Prostate gland (tissue), 2 donors: ENCODE results near the gene FAM180B.

Experiments
- POLR2AphosphoS5 ChIP-seq: sonication (generic); formaldehyde crosslinking; IDR thresholded peaks from one replicate; pipeline ENCODE4 v1.6.1; 2017; ENCODE audit warnings: antibody characterized with exemption
- TF ChIP-seq, protein P1 (sequence below), 4 experiments: fragments of 200-600 bp in 2 of 4; fragments of 450-650 bp in 2 of 4; sonication (generic) in 2 of 4; IDR thresholded peaks; 1 replicate in 3 of 4; 2 replicates in 1 of 4; pipeline ENCODE4 v1.5.1; 2016 to 2019; ENCODE audit warnings: antibody characterized with exemption in 4 of 4, mild to moderate bottlenecking in 2 of 4, moderate library complexity in 2 of 4

DNA sequence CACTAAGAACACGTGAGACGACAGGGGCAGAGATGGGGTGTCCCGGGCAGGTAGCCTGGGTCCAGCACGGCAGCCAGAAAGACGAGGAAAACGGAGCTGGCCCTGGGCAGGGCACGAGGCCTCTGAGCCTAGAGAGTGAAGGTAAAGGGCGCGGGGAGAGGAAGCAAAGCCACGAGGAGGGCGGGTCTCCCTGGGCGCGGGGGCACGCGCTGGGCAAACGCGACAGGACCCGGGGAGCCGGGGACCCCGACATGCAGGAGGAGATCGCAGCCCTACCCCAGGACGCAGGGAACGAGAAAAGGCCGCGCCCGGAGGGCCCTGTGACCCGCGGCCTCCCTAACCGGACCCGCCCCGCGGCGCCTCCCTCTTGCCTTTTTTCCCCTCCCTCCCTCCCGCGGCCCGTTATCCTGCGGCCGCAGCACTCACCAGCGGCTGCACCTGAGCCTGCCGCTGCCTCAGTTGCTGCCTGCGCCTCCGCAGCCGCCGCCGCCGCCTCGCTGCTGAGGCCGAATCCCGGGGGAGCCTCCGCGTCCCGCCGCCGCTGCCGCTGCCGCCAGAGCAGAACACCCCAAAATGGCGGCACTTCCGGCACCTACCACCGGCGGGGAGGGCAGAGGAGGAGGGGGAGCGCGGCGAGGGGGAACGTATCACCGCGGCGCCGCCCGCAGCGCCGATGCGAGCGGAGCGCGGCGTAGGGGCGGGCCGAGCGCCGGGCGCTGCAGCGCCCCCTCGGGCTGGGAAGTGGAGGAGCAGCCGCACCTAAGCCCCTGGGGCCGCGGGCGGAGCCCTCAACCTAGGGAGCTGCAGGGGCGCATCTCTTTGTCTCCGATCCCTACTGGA, 33.7 kb upstream of the FAM180B start, which contains the start of gene CELF1:
- TF ChIP-seq, protein P1, sequence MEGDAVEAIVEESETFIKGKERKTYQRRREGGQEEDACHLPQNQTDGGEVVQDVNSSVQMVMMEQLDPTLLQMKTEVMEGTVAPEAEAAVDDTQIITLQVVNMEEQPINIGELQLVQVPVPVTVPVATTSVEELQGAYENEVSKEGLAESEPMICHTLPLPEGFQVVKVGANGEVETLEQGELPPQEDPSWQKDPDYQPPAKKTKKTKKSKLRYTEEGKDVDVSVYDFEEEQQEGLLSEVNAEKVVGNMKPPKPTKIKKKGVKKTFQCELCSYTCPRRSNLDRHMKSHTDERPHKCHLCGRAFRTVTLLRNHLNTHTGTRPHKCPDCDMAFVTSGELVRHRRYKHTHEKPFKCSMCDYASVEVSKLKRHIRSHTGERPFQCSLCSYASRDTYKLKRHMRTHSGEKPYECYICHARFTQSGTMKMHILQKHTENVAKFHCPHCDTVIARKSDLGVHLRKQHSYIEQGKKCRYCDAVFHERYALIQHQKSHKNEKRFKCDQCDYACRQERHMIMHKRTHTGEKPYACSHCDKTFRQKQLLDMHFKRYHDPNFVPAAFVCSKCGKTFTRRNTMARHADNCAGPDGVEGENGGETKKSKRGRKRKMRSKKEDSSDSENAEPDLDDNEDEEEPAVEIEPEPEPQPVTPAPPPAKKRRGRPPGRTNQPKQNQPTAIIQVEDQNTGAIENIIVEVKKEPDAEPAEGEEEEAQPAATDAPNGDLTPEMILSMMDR (IDR thresholded peaks at IDR 0.05): peak; percentile 88 to 97 (median 92)
- peak; percentile 57 for TF ChIP-seq POLR2AphosphoS5
